Ovary (tissue), 9 donors: Measurements from ENCODE around the gene GPR78. TPM values are rescaled to one million over a fixed set of nuclear protein-coding genes. Genes with fewer than 3 reads are reported as not detected.

Experiments
- DNase-seq, 5 donors: peaks; one replicate each; pipeline ENCODE4 v3.0.0-alpha.2; 2019 to 2020
- H3K27ac ChIP-seq, 2 donors: fragments of 200-600 bp; one replicate each; pipeline versions ENCODE4 v1.5.1 to v1.8.0; 2019 to 2022
- H3K27me3 ChIP-seq: fragments of 200-600 bp; one replicate; pipeline ENCODE4 v1.8.0; 2022
- H3K36me3 ChIP-seq: fragments of 200-600 bp; sonication (generic); one replicate; pipeline ENCODE4 v1.5.1; 2019
- H3K4me1 ChIP-seq: one replicate; pipeline ENCODE4 v1.8.1; 2013; ENCODE audit warnings: mild to moderate bottlenecking, moderate library complexity; ENCODE audit not compliant: insufficient read depth
- H3K4me3 ChIP-seq: fragments of 200-600 bp; sonication (generic); one replicate; pipeline ENCODE4 v1.5.1; 2017
- H3K9me3 ChIP-seq, 2 donors: fragments of 200-600 bp in 1 of 2; sonication (generic) in 1 of 2; one replicate each; pipeline versions ENCODE4 v1.5.1 to v1.8.1; 2013 to 2019; ENCODE audit warnings: mild to moderate bottlenecking in 1 of 2, moderate library complexity in 1 of 2
- EP300 ChIP-seq: sonication (generic); formaldehyde crosslinking; IDR thresholded peaks from one replicate; pipeline ENCODE4 v1.6.1; 2017; ENCODE audit warnings: antibody characterized with exemption
- POLR2A ChIP-seq: fragments of 450-650 bp; IDR thresholded peaks from one replicate; pipeline ENCODE4 v1.6.1; 2017; ENCODE audit warnings: antibody characterized with exemption, mild to moderate bottlenecking, moderate library complexity
- WGBS, 3 donors: extraction: QIAGEN DNeasy Blood & Tissue Kit in 1 of 3; methylation state at CpG; one replicate each; pipeline versions ENCODE4 v1.1.5 to v1.1.7; 2013 to 2017; 5-methylcytosine and 5-hydroxymethylcytosine counted together
- intact Hi-C, 4 donors: fragments of 100-400 bp; cut with DNase I; formaldehyde crosslinking; loops; one replicate each; pipeline versions ENCODE4 v1.11.0 to v1.15.1; 2022 to 2023
- polyA plus RNA-seq, 2 donors: library from polyadenylated mRNA; stranded (reverse); fragments of 200-250 nt in 1 of 2; fragments of 350-450 nt in 1 of 2; fragmentation: Illumina TruSeq in 1 of 2; extraction: RNeasy Lipid Tissue Mini Kit (QIAGEN cat#74804) in 1 of 2; gene quantifications; one replicate each; pipeline ENCODE4 v1.2.3, GENCODE V29; 2013 to 2014
- total RNA-seq, 7 donors: library from RNA; depleted of rRNA in 2 of 7; stranded (reverse); fragments of >200 nt in 2 of 7; fragmentation: NEBNext Ultra II Directional in 3 of 7; extraction: Animal tissue kit (Norgen Biotek cat#: 25700) in 3 of 7; gene quantifications; one replicate each; pipeline versions ENCODE4 v1.1.0 to v1.2.4, GENCODE V29; 2016 to 2023
- TF ChIP-seq, protein P1 (sequence below), 3 donors: fragments of 450-650 bp in 2 of 3; fragments of 200-600 bp in 1 of 3; IDR thresholded peaks; one replicate each; pipeline versions ENCODE4 v1.5.1 to v1.8.0; 2016 to 2022; ENCODE audit warnings: antibody characterized with exemption in 3 of 3, mild to moderate bottlenecking in 1 of 3
- donor health status: DM: no; HTN: no; CAD: no; lungs with moderate emphysema.
- donor health status: DM: no; HTN: no; CAD: no.
- donor health status: Bipolar disorder and iron deficiency.
- donor health status: DM: yes; HTN: yes; CAD: no.
- donor health status: DM: no; HTN: no; CAD: no.
- donor health status: DM: yes; HTN: yes; CAD: no.

Gene GPR78
- total and polyA plus RNA-seq, 9 donors, result 1.0 to 14.7 (median 5.4) TPM

DNA sequence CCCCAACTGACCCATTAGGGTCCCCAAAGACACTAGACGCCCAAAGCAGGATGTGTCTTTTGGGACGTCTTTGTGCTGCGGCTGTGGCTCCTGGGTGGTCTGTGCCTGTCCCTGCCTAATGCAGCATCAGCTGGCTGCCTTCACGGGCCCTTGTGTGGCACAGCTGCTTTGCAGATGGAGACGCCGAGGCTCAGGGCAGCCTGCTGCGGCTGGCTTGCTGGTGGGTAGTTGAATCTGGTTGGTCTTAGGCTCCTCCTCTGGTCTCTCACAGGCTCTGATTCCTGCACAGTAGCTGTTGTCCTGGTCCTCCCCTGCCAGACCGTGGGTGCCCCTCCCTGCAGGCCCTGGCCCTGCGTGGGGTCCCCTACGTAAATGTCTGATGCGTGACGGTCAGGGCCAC is 20.5 kb downstream of the GPR78 start:
- Histone ChIP-seq H3K27ac (no peak overlapping the region), H3K27me3 (no peaks in the 10 kb centered on the region), H3K9me3 (no peaks in the 10 kb centered on the region), H3K36me3 (no peaks in the 10 kb centered on the region), H3K4me1 (peaks cover 24% of the 10 kb centered on the region), H3K4me3 (no peak overlapping the region)
- TF ChIP-seq EP300, result no peak
- no peak for TF ChIP-seq POLR2A
- TF ChIP-seq, protein P1, sequence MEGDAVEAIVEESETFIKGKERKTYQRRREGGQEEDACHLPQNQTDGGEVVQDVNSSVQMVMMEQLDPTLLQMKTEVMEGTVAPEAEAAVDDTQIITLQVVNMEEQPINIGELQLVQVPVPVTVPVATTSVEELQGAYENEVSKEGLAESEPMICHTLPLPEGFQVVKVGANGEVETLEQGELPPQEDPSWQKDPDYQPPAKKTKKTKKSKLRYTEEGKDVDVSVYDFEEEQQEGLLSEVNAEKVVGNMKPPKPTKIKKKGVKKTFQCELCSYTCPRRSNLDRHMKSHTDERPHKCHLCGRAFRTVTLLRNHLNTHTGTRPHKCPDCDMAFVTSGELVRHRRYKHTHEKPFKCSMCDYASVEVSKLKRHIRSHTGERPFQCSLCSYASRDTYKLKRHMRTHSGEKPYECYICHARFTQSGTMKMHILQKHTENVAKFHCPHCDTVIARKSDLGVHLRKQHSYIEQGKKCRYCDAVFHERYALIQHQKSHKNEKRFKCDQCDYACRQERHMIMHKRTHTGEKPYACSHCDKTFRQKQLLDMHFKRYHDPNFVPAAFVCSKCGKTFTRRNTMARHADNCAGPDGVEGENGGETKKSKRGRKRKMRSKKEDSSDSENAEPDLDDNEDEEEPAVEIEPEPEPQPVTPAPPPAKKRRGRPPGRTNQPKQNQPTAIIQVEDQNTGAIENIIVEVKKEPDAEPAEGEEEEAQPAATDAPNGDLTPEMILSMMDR (IDR thresholded peaks at IDR 0.05), result no peak
- WGBS, 3 donors, result 68 to 78% (median 72%) methylated on average over 11 to 12 of the region's 12 CpGs
- no peak for DNase-seq
- intact Hi-C loops, result loop anchor here in 2 of 4 donors (5.0 to 10.0 kb wide), 2 partner anchors 353 to 356 kb away; no protein-coding TSS in a partner anchor

DNA sequence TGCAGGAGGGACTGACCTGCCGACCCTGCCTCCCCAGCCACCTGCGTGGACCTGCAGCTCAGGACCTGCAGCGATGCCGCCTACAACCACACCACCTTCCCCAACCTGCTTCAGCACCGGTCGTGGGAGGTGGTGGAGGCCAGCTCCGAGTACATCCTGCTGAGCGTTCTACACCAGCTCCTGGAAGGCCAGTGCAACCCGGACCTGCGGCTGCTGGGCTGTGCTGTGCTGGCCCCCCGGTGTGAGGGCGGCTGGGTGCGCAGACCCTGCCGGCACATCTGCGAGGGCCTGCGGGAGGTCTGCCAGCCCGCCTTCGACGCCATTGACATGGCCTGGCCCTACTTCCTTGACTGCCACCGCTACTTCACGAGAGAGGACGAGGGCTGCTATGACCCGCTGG is 20.9 kb downstream of the GPR78 start:
- no peaks in the 10 kb centered on the region for H3K27me3 ChIP-seq
- H3K4me1 ChIP-seq, result peaks cover 24% of the 10 kb centered on the region
- no peak overlapping the region for H3K27ac ChIP-seq
- H3K4me3 ChIP-seq, result no peak overlapping the region
- no peaks in the 10 kb centered on the region for H3K9me3 ChIP-seq
- intact Hi-C loops, result loop anchor here in 2 of 4 donors (5.0 to 10.0 kb wide), 2 partner anchors 354 to 356 kb away; no protein-coding TSS in a partner anchor
- no peaks in the 10 kb centered on the region for H3K36me3 ChIP-seq
- 88 to 90% (median 89%) methylated on average over 23 of the region's 23 CpGs for WGBS, 3 donors
- no peak for TF ChIP-seq POLR2A
- TF ChIP-seq, protein P1 (IDR thresholded peaks at IDR 0.05), result no peak
- TF ChIP-seq EP300, result no peak
- DNase-seq, result no peak

- Histone ChIP-seq H3K27me3 (no peaks in the 10 kb centered on the region), H3K4me1 (peaks cover 23% of the 10 kb centered on the region), H3K4me3 (no peak overlapping the region), H3K9me3 (no peaks in the 10 kb centered on the region), H3K27ac (no peak overlapping the region), H3K36me3 (no peaks in the 10 kb centered on the region)
- 74 to 85% (median 77%) methylated on average over 9 to 10 of the region's 10 CpGs for WGBS, 3 donors
- no peak for DNase-seq
- TF ChIP-seq EP300, result no peak
- intact Hi-C loops, result loop anchor here in 2 of 4 donors (5.0 to 10.0 kb wide), 2 partner anchors 354 to 357 kb away; no protein-coding TSS in a partner anchor
Measured at GRCh38 chr4:8601556-8601955, 21.4 kb downstream of the GPR78 start.

DNA sequence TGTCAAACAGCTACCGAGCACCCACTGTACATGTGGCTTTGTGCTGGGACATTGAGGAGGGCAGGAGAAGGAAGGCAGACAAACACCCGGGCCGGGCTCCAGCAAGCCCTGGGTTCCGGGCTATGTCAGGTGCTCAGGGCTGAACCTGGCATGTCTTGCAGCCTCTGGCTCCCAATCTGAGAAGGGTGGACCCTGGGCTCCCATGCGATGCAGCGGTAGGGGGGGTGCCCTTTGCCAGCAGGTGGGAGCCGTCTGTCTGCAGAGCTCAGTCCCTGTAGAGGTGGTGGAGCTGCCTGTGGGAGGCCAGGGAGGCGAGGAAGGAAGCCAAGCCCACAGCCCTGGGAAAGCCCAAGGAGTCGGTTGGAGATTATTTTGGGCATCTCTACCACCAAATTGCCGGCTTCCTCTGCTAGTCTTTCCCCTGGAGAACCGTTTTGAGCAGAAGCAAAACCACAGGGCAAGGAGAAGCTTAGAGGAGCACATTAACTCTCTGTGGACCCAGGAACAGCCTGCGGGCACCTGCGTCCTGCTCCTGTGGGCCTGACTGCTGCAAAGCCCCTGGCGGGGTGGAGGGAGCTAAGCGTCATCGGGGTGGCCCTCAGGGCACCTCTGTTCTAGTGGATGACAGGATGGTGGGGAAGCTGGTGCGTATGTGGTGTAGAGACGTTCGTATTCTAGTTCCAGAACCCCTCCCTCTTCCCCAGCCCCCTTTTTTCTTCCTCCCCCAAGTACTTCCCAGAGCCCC is 22.7 kb downstream of the GPR78 start:
- WGBS, 3 donors, result 51 to 57% (median 57%) methylated on average over 19 of the region's 19 CpGs
- H3K27me3 ChIP-seq, result no peaks in the 10 kb centered on the region

More for the DNA sequence above, 22.7 kb downstream of the GPR78 start:
- Histone ChIP-seq H3K36me3 (no peaks in the 10 kb centered on the region), H3K4me1 (peaks cover 16% of the 10 kb centered on the region), H3K4me3 (no peak overlapping the region), H3K27ac (no peak overlapping the region), H3K9me3 (no peaks in the 10 kb centered on the region)
- intact Hi-C loops, result loop anchor here in 2 of 4 donors (5.0 to 10.0 kb wide), 2 partner anchors 356 to 358 kb away; no protein-coding TSS in a partner anchor
- TF ChIP-seq, protein P1 (IDR thresholded peaks at IDR 0.05), result no peak
- TF ChIP-seq EP300, result no peak
- TF ChIP-seq POLR2A, result no peak
- DNase-seq, result no peak
